Measurements from ENCODE around the gene PLCB1.

GRCh38 chr20:8352486-8352885 is 220.4 kb downstream of the PLCB1 start:
- TF ChIP-seq EZH2 (IDR thresholded peaks at IDR 0.05; ENCODE audit: borderline replicate concordance) (no peak), CTCF (IDR thresholded peaks at IDR 0.05; ENCODE audit: poor library complexity) (no peak)

Measured in hepatocyte (in vitro differentiated cells).